CD14-positive monocyte (primary cell): ENCODE data around the gene PRTFDC1. TPM values are rescaled to one million over a fixed set of nuclear protein-coding genes. Genes with fewer than 3 reads are reported as not detected.

Source experiments
- DNase-seq, 3 donors: peaks; one replicate each; pipeline ENCODE4 v3.0.0-alpha.2; 2011 to 2022
- H2AFZ ChIP-seq: 2 replicates; pipeline ENCODE4 v1.6.0; 2012; ENCODE audit warnings: mild to moderate bottlenecking, low read depth, low read length, inconsistent platforms; ENCODE audit not compliant: insufficient read depth, poor library complexity, severe bottlenecking
- H3K27ac ChIP-seq, 2 donors: 1 replicate in 1 of 2; 2 replicates in 1 of 2; pipeline ENCODE4 v1.5.1; 2012 to 2013; ENCODE audit warnings: low read length in 2 of 2, control low read depth in 1 of 2, inconsistent platforms in 1 of 2, low read depth in 1 of 2, mild to moderate bottlenecking in 1 of 2
- H3K27me3 ChIP-seq, 2 donors: one replicate each; pipeline versions ENCODE4 v1.6.0 to v1.6.1; 2011 to 2013; ENCODE audit warnings: low read length in 2 of 2; ENCODE audit not compliant: control insufficient read depth in 2 of 2, insufficient read depth in 2 of 2
- H3K36me3 ChIP-seq, 2 donors: replicated peaks in 1 of 2; 1 replicate in 1 of 2; 2 replicates in 1 of 2; pipeline versions ENCODE4 v1.5.1 to v1.6.1; 2012 to 2013; ENCODE audit warnings: low read length in 2 of 2, control low read depth in 1 of 2, inconsistent platforms in 1 of 2, mild to moderate bottlenecking in 1 of 2; ENCODE audit not compliant: insufficient read depth in 2 of 2, control insufficient read depth in 1 of 2
- H3K4me1 ChIP-seq, 2 donors: 1 replicate in 1 of 2; 2 replicates in 1 of 2; pipeline versions ENCODE4 v1.5.1 to v1.6.1; 2012 to 2013; ENCODE audit warnings: low read length in 2 of 2, control low read depth in 1 of 2, inconsistent platforms in 1 of 2, mild to moderate bottlenecking in 1 of 2, moderate library complexity in 1 of 2; ENCODE audit not compliant: insufficient read depth in 2 of 2, control insufficient read depth in 1 of 2
- H3K4me2 ChIP-seq: replicated peaks from 2 replicates; pipeline ENCODE3; 2012; ENCODE audit warnings: low read length, moderate library complexity, mild to moderate bottlenecking; ENCODE audit not compliant: poor library complexity, severe bottlenecking; ENCODE audit errors: extremely low read depth
- H3K4me3 ChIP-seq, 3 experiments: fragments of 200-600 bp in 1 of 3; sonication (generic) in 1 of 3; replicated peaks in 1 of 3; 1 replicate in 2 of 3; 2 replicates in 1 of 3; pipeline ENCODE4 v1.5.1; 2011 to 2013; ENCODE audit warnings: low read length in 3 of 3, mild to moderate bottlenecking in 3 of 3, control low read depth in 2 of 3, low read depth in 2 of 3, inconsistent platforms in 1 of 3, moderate library complexity in 1 of 3
- H3K79me2 ChIP-seq: 2 replicates; pipeline ENCODE4 v1.6.0; 2012; ENCODE audit warnings: mild to moderate bottlenecking, control low read depth, inconsistent platforms, low read length, moderate library complexity; ENCODE audit not compliant: insufficient read depth
- H3K9ac ChIP-seq: 2 replicates; pipeline ENCODE4 v1.6.0; 2017; ENCODE audit warnings: low read length, mild to moderate bottlenecking; ENCODE audit not compliant: insufficient read depth, poor library complexity, severe bottlenecking
- H3K9me3 ChIP-seq, 2 donors: replicated peaks in 1 of 2; 1 replicate in 1 of 2; 2 replicates in 1 of 2; pipeline versions ENCODE4 v1.5.1 to v1.6.1; 2012 to 2013; ENCODE audit warnings: low read length in 2 of 2, control low read depth in 1 of 2; ENCODE audit not compliant: control insufficient read depth in 1 of 2, insufficient read depth in 1 of 2
- H4K20me1 ChIP-seq: 2 replicates; pipeline ENCODE4 v1.6.0; 2012; ENCODE audit warnings: mild to moderate bottlenecking, low read length, control low read depth, moderate library complexity; ENCODE audit not compliant: insufficient read depth
- H3K27ac Mint-ChIP-seq, 7 donors: one replicate each; pipeline ENCODE4 v1.8.0; 2020; ENCODE audit warnings: mild to moderate bottlenecking in 7 of 7, mixed read lengths in 7 of 7, moderate library complexity in 6 of 7, inconsistent platforms in 2 of 7
- H3K27me3 Mint-ChIP-seq, 3 donors: one replicate each; pipeline ENCODE4 v1.8.0; 2021 to 2022; ENCODE audit warnings: low read depth in 3 of 3, mild to moderate bottlenecking in 3 of 3, mixed read lengths in 3 of 3, moderate library complexity in 3 of 3, inconsistent platforms in 1 of 3
- H3K36me3 Mint-ChIP-seq, 2 donors: one replicate each; pipeline ENCODE4 v1.8.0; 2020; ENCODE audit warnings: mixed read lengths in 2 of 2, inconsistent platforms in 1 of 2, mild to moderate bottlenecking in 1 of 2
- H3K4me1 Mint-ChIP-seq: one replicate; pipeline ENCODE4 v1.8.0; 2020; ENCODE audit warnings: mild to moderate bottlenecking, mixed read lengths
- H3K4me3 Mint-ChIP-seq, 2 donors: one replicate each; pipeline ENCODE4 v1.8.0; 2020; ENCODE audit warnings: mild to moderate bottlenecking in 2 of 2, mixed read lengths in 2 of 2, moderate library complexity in 1 of 2
- H3K9me3 Mint-ChIP-seq, 7 donors: one replicate each; pipeline ENCODE4 v1.8.0; 2020 to 2022; ENCODE audit warnings: mixed read lengths in 7 of 7, mild to moderate bottlenecking in 6 of 7, moderate library complexity in 6 of 7, inconsistent platforms in 2 of 7
- CTCF ChIP-seq: fragments of 200-600 bp; IDR thresholded peaks from one replicate; pipeline ENCODE4 v1.8.0; 2022; ENCODE audit warnings: antibody characterized with exemption, mild to moderate bottlenecking
- WGBS: methylation state at CpG from one replicate; pipeline ENCODE4 v1.1.5; 2013; ENCODE audit warnings: missing lambda C conversion rate; ENCODE audit not compliant: insufficient coverage; 5-methylcytosine and 5-hydroxymethylcytosine counted together
- intact Hi-C, 2 donors: fragments of 100-400 bp; cut with micrococcal nuclease; formaldehyde crosslinking; loops; one replicate each; pipeline versions ENCODE4 v1.15.0 to v1.15.1; 2023
- polyA plus RNA-seq, 3 donors: library from polyadenylated mRNA; depleted of rRNA in 1 of 3; unstranded in 2 of 3; stranded (reverse) in 1 of 3; fragments of 300-500 nt in 2 of 3; fragments of >200 nt in 1 of 3; fragmentation: Illumina TruSeq in 2 of 3; gene quantifications; 1 replicate in 2 of 3; 2 replicates in 1 of 3; pipeline ENCODE4 v1.2.3, GENCODE V29; 2012 to 2021

PRTFDC1 gene
- polyA plus RNA-seq, 3 donors = not detected

- no peak overlapping the region for H3K4me3 Mint-ChIP-seq
- H3K9me3 Mint-ChIP-seq = peaks cover 0 to 8% (median 0%) of the 10 kb centered on the region in 7 donors
- Histone ChIP-seq H3K27ac (no peak overlapping the region), H2AFZ (no peak overlapping the region), H3K9ac (no peak overlapping the region), H3K27me3 (no peaks in the 10 kb centered on the region), H3K9me3 (no peaks in the 10 kb centered on the region), H4K20me1 (no peaks in the 10 kb centered on the region), H3K79me2 (no peaks in the 10 kb centered on the region), H3K4me1 (no peaks in the 10 kb centered on the region), H3K36me3 (no peaks in the 10 kb centered on the region), H3K4me3 (no peak overlapping the region), H3K4me2 (no peak overlapping the region)
- no peak for DNase-seq
- intact Hi-C loops = no loop called here
- no peak overlapping the region for H3K27ac Mint-ChIP-seq
- no peaks in the 10 kb centered on the region for H3K36me3 Mint-ChIP-seq
- H3K4me1 Mint-ChIP-seq = no peaks in the 10 kb centered on the region
- whole genome bisulfite sequencing = 88% methylated on average over 1 of the region's 13 CpGs
- TF ChIP-seq CTCF = no peak
- peaks cover 0 to 3% (median 2%) of the 10 kb centered on the region in 3 donors for H3K27me3 Mint-ChIP-seq
Measured at GRCh38 chr10:24847112-24848070, 105.0 kb downstream of the PRTFDC1 start.

GRCh38 chr10:24844742-24845141 lies 107.7 kb downstream of the PRTFDC1 start:
- Histone ChIP-seq H3K27ac (no peak overlapping the region), H4K20me1 (no peaks in the 10 kb centered on the region), H3K4me2 (no peak overlapping the region), H3K79me2 (no peaks in the 10 kb centered on the region), H3K9ac (no peak overlapping the region), H3K9me3 (no peaks in the 10 kb centered on the region), H3K36me3 (no peaks in the 10 kb centered on the region), H2AFZ (no peak overlapping the region), H3K4me3 (no peak overlapping the region), H3K27me3 (no peaks in the 10 kb centered on the region), H3K4me1 (no peaks in the 10 kb centered on the region)
- Mint-ChIP-seq H3K9me3 (peaks cover 0 to 5% (median 2%) of the 10 kb centered on the region in 7 donors), H3K27me3 (peaks cover 0 to 3% (median 0%) of the 10 kb centered on the region in 3 donors), H3K4me3 (no peak overlapping the region), H3K36me3 (no peaks in the 10 kb centered on the region), H3K27ac (peak overlapping the region in 1 of 7 donors; percentile 72), H3K4me1 (no peaks in the 10 kb centered on the region)
- DNase-seq = no peak
- 92% methylated on average over 1 of the region's 2 CpGs for WGBS
- intact Hi-C loops = no loop called here
- TF ChIP-seq CTCF = no peak
